Uterus (tissue), 4 donors: ENCODE results near the gene MYL10. TPM values are rescaled to one million over a fixed set of nuclear protein-coding genes. Genes with fewer than 3 reads are reported as not detected.

Experiments
- DNase-seq, 2 donors: peaks; one replicate each; pipeline ENCODE4 v3.0.0-alpha.2; 2019 to 2020
- H3K27ac ChIP-seq, 2 donors: fragments of 200-600 bp; sonication (generic); 1 replicate in 1 of 2; 2 replicates in 1 of 2; pipeline ENCODE4 v1.5.1; 2016 to 2018
- H3K27me3 ChIP-seq, 2 donors: fragments of 200-600 bp; sonication (generic); one replicate each; pipeline ENCODE4 v1.5.1; 2018 to 2019; ENCODE audit warnings: control low read depth in 1 of 2
- H3K36me3 ChIP-seq, 2 donors: fragments of 200-600 bp; sonication (generic); one replicate each; pipeline ENCODE4 v1.5.1; 2019; ENCODE audit warnings: control low read depth in 1 of 2
- H3K4me1 ChIP-seq, 2 donors: fragments of 200-600 bp; sonication (generic); one replicate each; pipeline ENCODE4 v1.5.1; 2018 to 2019; ENCODE audit warnings: control low read depth in 1 of 2
- H3K4me3 ChIP-seq, 2 donors: fragments of 200-600 bp; sonication (generic); 1 replicate in 1 of 2; 2 replicates in 1 of 2; pipeline ENCODE4 v1.5.1; 2018 to 2019; ENCODE audit warnings: mild to moderate bottlenecking in 1 of 2
- H3K9me3 ChIP-seq, 2 donors: fragments of 200-600 bp; sonication (generic); one replicate each; pipeline ENCODE4 v1.5.1; 2019; ENCODE audit warnings: control low read depth in 1 of 2
- POLR2A ChIP-seq, 2 donors: fragments of 450-650 bp; IDR thresholded peaks; one replicate each; pipeline ENCODE4 v1.6.1; 2016; ENCODE audit warnings: antibody characterized with exemption in 2 of 2, mild to moderate bottlenecking in 1 of 2, moderate library complexity in 1 of 2
- intact Hi-C: fragments of 100-400 bp; cut with DNase I; formaldehyde crosslinking; loops from one replicate; pipeline ENCODE4 v1.15.1; 2023; ENCODE audit warnings: low total_unique reads
- total RNA-seq, 4 donors: library from RNA; depleted of rRNA in 3 of 4; stranded (reverse); fragments of >200 nt in 3 of 4; gene quantifications; one replicate each; pipeline versions ENCODE4 v1.1.0 to v1.2.4, GENCODE V29; 2014 to 2023
- TF ChIP-seq, protein P1 (sequence below), 4 experiments: fragments of 200-600 bp in 2 of 4; fragments of 450-650 bp in 2 of 4; sonication (generic) in 2 of 4; IDR thresholded peaks; one replicate each; pipeline ENCODE4 v1.5.1; 2016 to 2019; ENCODE audit warnings: antibody characterized with exemption in 4 of 4, mild to moderate bottlenecking in 2 of 4, moderate library complexity in 1 of 4
- donor health status: DM: yes; HTN: yes; CAD: no.

The MYL10 gene
- total RNA-seq, 4 donors from 2014 or later, result not detected

DNA sequence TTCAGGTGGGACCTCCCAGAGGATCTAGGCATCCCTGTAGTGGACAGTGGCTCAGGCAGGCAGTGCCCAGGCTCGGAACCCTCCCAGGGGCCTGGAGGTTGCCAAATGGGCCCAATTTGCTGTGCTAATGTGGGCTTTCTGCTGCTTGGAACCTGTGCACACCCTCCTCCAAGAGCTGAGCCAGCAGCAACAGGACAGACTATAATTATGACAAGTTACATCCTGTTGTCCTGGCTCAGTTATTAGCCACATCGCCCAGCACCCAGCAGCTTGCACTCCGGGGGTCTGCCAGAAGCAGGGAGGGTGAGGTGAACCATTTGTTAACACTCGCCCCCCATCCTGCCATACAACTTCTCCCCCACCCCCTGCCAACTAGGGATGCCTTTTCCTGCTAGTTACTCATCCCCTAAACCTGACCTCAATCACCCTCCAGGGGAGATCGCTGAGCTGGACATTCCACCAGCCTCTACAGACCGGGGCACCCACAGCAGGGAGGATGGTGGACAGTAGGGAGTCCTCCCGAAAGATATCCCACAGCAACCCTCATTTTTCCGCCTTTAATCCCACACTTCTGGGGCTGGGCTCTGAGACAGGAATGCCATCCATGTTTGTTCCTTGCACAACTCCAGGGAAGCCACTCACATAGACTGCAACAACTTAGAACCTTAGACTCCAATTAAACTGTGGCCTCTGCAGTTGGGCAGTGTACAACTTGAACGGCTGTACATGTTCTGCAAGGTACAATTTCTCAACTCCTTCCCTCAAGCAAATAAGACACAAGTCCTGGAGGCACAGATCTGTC lies 7.9 kb upstream of the MYL10 start:
- no peak for TF ChIP-seq POLR2A (IDR thresholded peaks at IDR 0.05)
- TF ChIP-seq, protein P1, sequence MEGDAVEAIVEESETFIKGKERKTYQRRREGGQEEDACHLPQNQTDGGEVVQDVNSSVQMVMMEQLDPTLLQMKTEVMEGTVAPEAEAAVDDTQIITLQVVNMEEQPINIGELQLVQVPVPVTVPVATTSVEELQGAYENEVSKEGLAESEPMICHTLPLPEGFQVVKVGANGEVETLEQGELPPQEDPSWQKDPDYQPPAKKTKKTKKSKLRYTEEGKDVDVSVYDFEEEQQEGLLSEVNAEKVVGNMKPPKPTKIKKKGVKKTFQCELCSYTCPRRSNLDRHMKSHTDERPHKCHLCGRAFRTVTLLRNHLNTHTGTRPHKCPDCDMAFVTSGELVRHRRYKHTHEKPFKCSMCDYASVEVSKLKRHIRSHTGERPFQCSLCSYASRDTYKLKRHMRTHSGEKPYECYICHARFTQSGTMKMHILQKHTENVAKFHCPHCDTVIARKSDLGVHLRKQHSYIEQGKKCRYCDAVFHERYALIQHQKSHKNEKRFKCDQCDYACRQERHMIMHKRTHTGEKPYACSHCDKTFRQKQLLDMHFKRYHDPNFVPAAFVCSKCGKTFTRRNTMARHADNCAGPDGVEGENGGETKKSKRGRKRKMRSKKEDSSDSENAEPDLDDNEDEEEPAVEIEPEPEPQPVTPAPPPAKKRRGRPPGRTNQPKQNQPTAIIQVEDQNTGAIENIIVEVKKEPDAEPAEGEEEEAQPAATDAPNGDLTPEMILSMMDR (IDR thresholded peaks at IDR 0.05), result no peak
- Histone ChIP-seq H3K27ac (no peak overlapping the region), H3K4me1 (no peaks in the 10 kb centered on the region), H3K9me3 (no peaks in the 10 kb centered on the region), H3K27me3 (no peaks in the 10 kb centered on the region), H3K36me3 (no peaks in the 10 kb centered on the region), H3K4me3 (no peak overlapping the region)
- intact Hi-C loops, result no loop called here
- no peak for DNase-seq

DNA sequence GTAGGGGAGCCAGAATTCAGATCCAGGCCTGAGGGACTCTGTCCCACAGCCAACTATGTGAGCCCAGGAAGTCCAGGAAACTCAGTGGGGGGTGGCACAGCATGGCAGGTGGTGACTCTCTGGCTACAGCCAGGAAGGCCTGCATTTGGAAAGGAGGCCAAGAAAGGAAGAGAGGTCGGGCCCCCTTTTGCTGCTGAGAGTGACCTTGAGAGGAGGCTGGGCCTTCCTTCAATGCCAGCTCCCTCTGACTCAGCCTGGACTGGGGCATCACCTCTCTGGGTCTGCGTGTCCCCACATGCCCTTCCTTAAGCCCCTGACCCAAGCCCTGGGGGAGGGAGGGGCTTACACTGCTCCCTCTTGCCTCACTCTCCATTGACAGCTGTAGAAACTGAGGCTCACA lies 6.4 kb upstream of the MYL10 start:
- Histone ChIP-seq H3K27me3 (no peaks in the 10 kb centered on the region), H3K9me3 (no peaks in the 10 kb centered on the region), H3K4me1 (no peaks in the 10 kb centered on the region), H3K4me3 (no peak overlapping the region), H3K27ac (no peak overlapping the region), H3K36me3 (no peaks in the 10 kb centered on the region)
- TF ChIP-seq, protein P1 (IDR thresholded peaks at IDR 0.05), result no peak
- no peak for TF ChIP-seq POLR2A (IDR thresholded peaks at IDR 0.05)
- no peak for DNase-seq
- intact Hi-C loops, result no loop called here

DNA sequence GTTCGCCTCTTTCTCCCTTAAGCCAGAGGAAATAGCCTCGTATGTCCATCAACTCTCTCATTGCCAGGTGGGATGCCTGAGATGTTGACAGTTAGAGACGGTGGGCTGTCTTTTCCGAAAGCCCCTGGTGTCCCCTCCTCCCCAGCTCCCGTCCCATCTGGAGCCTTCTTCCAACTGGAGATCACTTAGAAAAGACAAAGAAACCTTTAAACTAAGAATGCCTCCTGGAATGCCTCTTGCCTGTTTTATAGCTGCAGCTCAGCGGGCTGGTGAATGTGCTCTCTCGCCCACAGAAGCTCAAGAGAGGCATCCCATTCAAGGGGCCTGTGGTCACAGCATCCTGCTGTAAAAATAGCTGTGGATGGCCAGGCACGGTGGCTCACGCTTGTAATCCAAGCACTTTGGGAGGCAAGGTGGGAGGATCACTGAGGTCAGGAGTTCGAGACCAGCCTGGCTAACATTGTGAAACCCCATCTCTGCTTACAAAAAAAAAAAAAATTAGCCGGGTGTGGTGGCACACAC lies 5.2 kb upstream of the MYL10 start:
- H3K4me3 ChIP-seq, result no peak overlapping the region
- H3K36me3 ChIP-seq, result no peaks in the 10 kb centered on the region
- TF ChIP-seq, protein P1 (IDR thresholded peaks at IDR 0.05), result no peak
- TF ChIP-seq POLR2A (IDR thresholded peaks at IDR 0.05), result no peak
- H3K9me3 ChIP-seq, result no peaks in the 10 kb centered on the region
- intact Hi-C loops, result no loop called here
- no peaks in the 10 kb centered on the region for H3K4me1 ChIP-seq
- H3K27me3 ChIP-seq, result no peaks in the 10 kb centered on the region
- no peak for DNase-seq
- H3K27ac ChIP-seq, result no peak overlapping the region

DNA sequence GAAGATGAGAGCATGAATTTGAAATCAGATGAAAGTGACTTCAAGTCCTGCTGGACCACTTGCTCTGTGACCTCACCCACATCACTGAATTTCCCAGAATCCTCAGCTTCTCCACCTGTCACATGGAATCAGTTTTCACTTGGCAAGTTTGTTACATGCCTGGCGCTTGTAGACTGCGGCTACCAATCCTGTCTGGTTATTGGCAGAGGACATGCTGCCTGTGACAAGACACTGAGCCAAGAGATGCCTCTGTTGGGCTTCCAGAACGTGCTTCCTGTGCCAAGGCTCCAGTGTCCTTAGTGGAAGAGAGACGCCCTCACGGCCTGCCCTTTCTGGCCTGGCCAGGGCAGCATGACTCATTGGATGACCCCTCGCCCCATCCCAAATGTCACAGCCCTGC lies 4.4 kb upstream of the MYL10 start:
- H3K27ac ChIP-seq, result no peak overlapping the region
- TF ChIP-seq, protein P1 (IDR thresholded peaks at IDR 0.05), result no peak
- TF ChIP-seq POLR2A (IDR thresholded peaks at IDR 0.05), result no peak
- H3K4me1 ChIP-seq, result no peaks in the 10 kb centered on the region
- DNase-seq, result no peak
- H3K27me3 ChIP-seq, result no peaks in the 10 kb centered on the region
- no peaks in the 10 kb centered on the region for H3K36me3 ChIP-seq
- no peaks in the 10 kb centered on the region for H3K9me3 ChIP-seq
- intact Hi-C loops, result no loop called here
- no peak overlapping the region for H3K4me3 ChIP-seq

DNA sequence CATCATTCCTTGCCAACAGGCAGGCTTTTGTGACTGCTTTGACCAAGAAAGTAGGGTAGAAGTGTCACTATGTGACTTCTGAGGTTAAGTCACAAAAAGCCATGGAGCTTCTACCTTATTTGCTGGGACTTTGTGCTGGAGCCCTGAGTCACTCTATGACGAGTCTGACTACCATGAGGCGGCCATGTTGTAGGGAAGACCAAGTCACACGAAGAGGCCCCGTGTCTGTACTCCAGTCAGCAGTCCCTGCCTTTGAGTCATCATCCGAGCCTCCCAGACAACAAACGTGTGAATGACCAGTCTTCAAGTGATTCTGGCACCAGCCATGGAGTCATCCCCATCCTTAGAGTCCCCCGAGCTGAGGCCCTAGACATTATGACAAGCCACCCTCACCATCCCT lies 3.5 kb upstream of the MYL10 start:
- H3K27ac ChIP-seq, result no peak overlapping the region
- no peak overlapping the region for H3K4me3 ChIP-seq
- H3K9me3 ChIP-seq, result no peaks in the 10 kb centered on the region
- no peak for DNase-seq
- H3K36me3 ChIP-seq, result no peaks in the 10 kb centered on the region
- H3K4me1 ChIP-seq, result no peaks in the 10 kb centered on the region
- H3K27me3 ChIP-seq, result no peaks in the 10 kb centered on the region
- intact Hi-C loops, result no loop called here
- TF ChIP-seq, protein P1 (IDR thresholded peaks at IDR 0.05), result no peak
